Thyroid gland (tissue), 4 donors: Measurements from ENCODE around the gene NPDC1.

Source experiments
- CTCF ChIP-seq, 6 experiments: fragments of 200-600 bp in 3 of 6; fragments of 450-650 bp in 3 of 6; sonication (generic) in 3 of 6; IDR thresholded peaks; one replicate each; pipeline ENCODE4 v1.5.1; 2016 to 2019; ENCODE audit warnings: antibody characterized with exemption in 6 of 6, mild to moderate bottlenecking in 2 of 6, inconsistent platforms in 1 of 6, moderate library complexity in 1 of 6
- POLR2A ChIP-seq, 2 donors: fragments of 450-650 bp; IDR thresholded peaks; one replicate each; pipeline ENCODE4 v1.6.1; 2017; ENCODE audit warnings: antibody characterized with exemption in 2 of 2, mild to moderate bottlenecking in 2 of 2, moderate library complexity in 1 of 2

DNA sequence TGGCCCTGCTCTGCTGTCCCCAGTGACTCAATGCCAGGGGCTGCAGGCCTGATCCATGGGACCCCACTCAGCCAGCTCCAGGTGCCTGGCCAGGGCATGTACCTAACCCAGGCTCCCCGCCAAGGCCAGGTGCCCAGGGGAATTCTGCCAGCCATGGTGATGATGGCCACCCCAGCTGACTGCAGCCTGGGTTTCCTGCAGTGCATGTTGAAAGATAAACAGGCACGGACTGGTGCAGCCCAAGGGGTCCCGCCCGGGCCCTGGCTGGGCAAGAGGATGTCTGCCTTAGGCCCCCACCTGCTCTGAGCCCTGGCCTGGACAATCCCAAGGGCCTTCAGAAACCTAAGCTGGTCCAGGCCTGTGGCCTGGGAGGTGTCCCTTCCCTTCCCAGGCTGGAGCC, 19.1 kb downstream of the NPDC1 start:
- no peak for TF ChIP-seq CTCF (IDR thresholded peaks at IDR 0.05)
- TF ChIP-seq POLR2A (IDR thresholded peaks at IDR 0.05) = no peak
